A549 (cell line): ENCODE measurements around the gene DDAH2. TPM values are rescaled to one million over a fixed set of nuclear protein-coding genes. Genes with fewer than 3 reads are reported as not detected.

Experiments used
- ATAC-seq, 2 experiments: fragments of 200-7000 bp in 1 of 2; fragments of >200 bp in 1 of 2; cut with Nextera tagmentation in 1 of 2; cut with Tn5 transposase in 1 of 2; 3 replicates each; pipeline versions ENCODE4 v1.8.0 to v1.9.1; 2018 to 2020; ENCODE audit warnings: mild to moderate bottlenecking in 1 of 2, moderate library complexity in 1 of 2
- CTCF ChIA-PET: fragments of 300-600 bp; sonication (Branson Sonifier 250); formaldehyde crosslinking; extraction: SDS; loops from one replicate; lab custom pipeline; 2021; ENCODE audit warnings: antibody characterized with exemption, inconsistent platforms; lab: Yijun Ruan, JAX
- POLR2A ChIA-PET: fragments of 350-600 bp; formaldehyde crosslinking; extraction: SDS; loops from one replicate; lab custom pipeline; 2021; ENCODE audit warnings: antibody characterized with exemption, inconsistent platforms; lab: Yijun Ruan, JAX
- DNase-seq, 2 experiments: peaks; one replicate each; pipeline versions ENCODE4 v3.0.0 to v3.0.0-alpha.2; 2011 to 2016; ENCODE audit warnings: low read depth in 1 of 2, low spot score in 1 of 2
- FAIRE-seq: peaks from 2 replicates; lab custom pipeline; 2011; peaks lifted over from hg19 to GRCh38; lab: Jason Lieb, UNC
- H3K27ac ChIP-seq, 2 experiments: fragments of >200 bp; sonication (Bioruptor Twin); formaldehyde crosslinking; 3 replicates each; pipeline ENCODE4 v1.5.1; 2016 to 2017
- H3K4me1 ChIP-seq: fragments of >200 bp; sonication (Bioruptor Twin); formaldehyde crosslinking; 3 replicates; pipeline ENCODE4 v1.6.1; 2016
- H3K4me2 ChIP-seq: fragments of >200 bp; sonication (Bioruptor Twin); formaldehyde crosslinking; 3 replicates; pipeline ENCODE4 v1.6.1; 2016
- H3K4me3 ChIP-seq: fragments of >200 bp; sonication (Bioruptor Twin); formaldehyde crosslinking; 3 replicates; pipeline ENCODE4 v1.5.1; 2016
- H3K9me3 ChIP-seq: fragments of >200 bp; sonication (Bioruptor Twin); formaldehyde crosslinking; 3 replicates; pipeline ENCODE4 v1.6.1; 2016
- CEBPB ChIP-seq, 2 experiments: fragments of >200 bp in 1 of 2; sonication (Bioruptor Twin) in 1 of 2; formaldehyde crosslinking in 1 of 2; IDR thresholded peaks; 2 replicates each; pipeline ENCODE4 v1.6.1; 2012 to 2016
- CHD4 ChIP-seq: fragments of 200-600 bp; sonication (generic); IDR thresholded peaks from 2 replicates; pipeline ENCODE4 v1.6.1; 2016; ENCODE audit warnings: antibody characterized with exemption, mild to moderate bottlenecking, borderline replicate concordance
- CTCF ChIP-seq: fragments of >200 bp; sonication (Bioruptor Twin); formaldehyde crosslinking; IDR thresholded peaks from 3 replicates; pipeline ENCODE4 v1.5.1; 2016
- E2F6 ChIP-seq: IDR thresholded peaks from 2 replicates; pipeline ENCODE4 v1.6.1; 2012; ENCODE audit warnings: low read depth, borderline replicate concordance
- EHF ChIP-seq: fragments of 250-450 bp; sonication (Bioruptor Pico); IDR thresholded peaks from 2 replicates; pipeline ENCODE4 v1.5.0; 2020; ENCODE audit warnings: mild to moderate bottlenecking
- ESRRA ChIP-seq: fragments of 150-350 bp; IDR thresholded peaks from 2 replicates; pipeline ENCODE4 v1.6.1; 2014; ENCODE audit warnings: mild to moderate bottlenecking, low read length, borderline replicate concordance
- FOSB ChIP-seq: fragments of 250-450 bp; sonication (Bioruptor Pico); IDR thresholded peaks from 2 replicates; pipeline ENCODE4 v1.5.0; 2020; ENCODE audit warnings: mild to moderate bottlenecking, moderate library complexity
- GATA3 ChIP-seq: IDR thresholded peaks from 2 replicates; pipeline ENCODE4 v1.6.1; 2012; ENCODE audit warnings: borderline replicate concordance
- HMGXB4 ChIP-seq: fragments of 250-450 bp; sonication (Bioruptor Pico); IDR thresholded peaks from 2 replicates; pipeline ENCODE4 v1.5.0; 2021; ENCODE audit warnings: mild to moderate bottlenecking, moderate library complexity, borderline replicate concordance
- HOXA7 ChIP-seq: fragments of 250-450 bp; sonication (Bioruptor Pico); IDR thresholded peaks from 2 replicates; pipeline ENCODE4 v1.5.0; 2020; ENCODE audit warnings: mild to moderate bottlenecking, moderate library complexity
- HOXB5 ChIP-seq: fragments of 250-450 bp; sonication (Bioruptor Pico); IDR thresholded peaks from 2 replicates; pipeline ENCODE4 v1.5.0; 2020; ENCODE audit warnings: mild to moderate bottlenecking, moderate library complexity
- JUNB ChIP-seq: fragments of >200 bp; sonication (Bioruptor Twin); formaldehyde crosslinking; IDR thresholded peaks from 2 replicates; pipeline ENCODE4 v1.6.1; 2016
- MAZ ChIP-seq: fragments of 150-350 bp; IDR thresholded peaks from 2 replicates; pipeline ENCODE4 v1.6.1; 2014; ENCODE audit warnings: antibody characterized with exemption, low read depth, low read length, borderline replicate concordance
- MYC ChIP-seq: IDR thresholded peaks from 2 replicates; pipeline ENCODE4 v1.6.1; 2012; ENCODE audit warnings: mild to moderate bottlenecking, inconsistent platforms, low read length, improper control_type of control experiment, borderline replicate concordance
- POLR2AphosphoS2 ChIP-seq: conservative IDR thresholded peaks from 2 replicates; pipeline ENCODE4 v1.6.1; 2012; ENCODE audit warnings: low read length, improper control_type of control experiment, inconsistent platforms
- RARB ChIP-seq: fragments of 250-450 bp; sonication (Bioruptor Pico); IDR thresholded peaks from 2 replicates; pipeline ENCODE4 v1.8.0; 2021; ENCODE audit warnings: mild to moderate bottlenecking, moderate library complexity
- REST ChIP-seq: fragments of 200-600 bp; sonication (generic); IDR thresholded peaks from 2 replicates; pipeline ENCODE4 v1.6.1; 2016; ENCODE audit warnings: antibody characterized with exemption, mild to moderate bottlenecking, moderate library complexity
- RNF2 ChIP-seq: fragments of 200-600 bp; sonication (generic); IDR thresholded peaks from 2 replicates; pipeline ENCODE4 v1.6.1; 2016; ENCODE audit warnings: low read depth, mild to moderate bottlenecking, antibody characterized with exemption, moderate library complexity, borderline replicate concordance
- SREBF2 ChIP-seq: fragments of 450-650 bp; IDR thresholded peaks from 2 replicates; pipeline ENCODE4 v1.6.1; 2014; ENCODE audit warnings: mild to moderate bottlenecking, moderate library complexity
- TFCP2L1 ChIP-seq: fragments of 250-450 bp; sonication (Bioruptor Pico); IDR thresholded peaks from 2 replicates; pipeline ENCODE4 v1.5.0; 2021; ENCODE audit warnings: mild to moderate bottlenecking
- TP53 ChIP-seq: fragments of 250-450 bp; sonication (Bioruptor Pico); IDR thresholded peaks from 2 replicates; pipeline ENCODE4 v1.5.0; 2021; ENCODE audit warnings: mild to moderate bottlenecking, moderate library complexity
- ZSCAN20 ChIP-seq: fragments of 250-450 bp; sonication (Bioruptor Pico); IDR thresholded peaks from 2 replicates; pipeline ENCODE4 v1.8.0; 2022; ENCODE audit warnings: mild to moderate bottlenecking, moderate library complexity
- WGBS: methylation state at CpG from one replicate; pipeline ENCODE4 v1.1.6; 2017; ENCODE audit errors: missing lambda C conversion rate; 5-methylcytosine and 5-hydroxymethylcytosine counted together
- polyA plus RNA-seq, 4 experiments: library from polyadenylated mRNA; depleted of rRNA in 3 of 4; stranded (reverse); fragments of >200 nt; fragmentation: RNase III in 1 of 4; extraction: RNeasy Plus Mini Kit Qiagen cat#74134 plus additional on column Dnase treatment in 1 of 4; gene quantifications; 2 replicates in 3 of 4; 3 replicates in 1 of 4; pipeline ENCODE4 v1.2.3, GENCODE V29; 2011 to 2017
- TF ChIP-seq, protein P1 (sequence below): IDR thresholded peaks from 2 replicates; pipeline ENCODE4 v1.6.1; 2012
- TF ChIP-seq, protein P2 (sequence below): IDR thresholded peaks from 2 replicates; pipeline ENCODE4 v1.6.1; 2012
- TF ChIP-seq, protein P3 (sequence below): fragments of 250-450 bp; sonication (Bioruptor Pico); IDR thresholded peaks from 2 replicates; pipeline ENCODE4 v1.5.0; 2020; ENCODE audit warnings: low read depth, mild to moderate bottlenecking, moderate library complexity

Gene DDAH2
- polyA plus RNA-seq, 2 of the 4 experiments (the other 2 are of a cell fraction) = 19.3 to 54.5 TPM

DNA sequence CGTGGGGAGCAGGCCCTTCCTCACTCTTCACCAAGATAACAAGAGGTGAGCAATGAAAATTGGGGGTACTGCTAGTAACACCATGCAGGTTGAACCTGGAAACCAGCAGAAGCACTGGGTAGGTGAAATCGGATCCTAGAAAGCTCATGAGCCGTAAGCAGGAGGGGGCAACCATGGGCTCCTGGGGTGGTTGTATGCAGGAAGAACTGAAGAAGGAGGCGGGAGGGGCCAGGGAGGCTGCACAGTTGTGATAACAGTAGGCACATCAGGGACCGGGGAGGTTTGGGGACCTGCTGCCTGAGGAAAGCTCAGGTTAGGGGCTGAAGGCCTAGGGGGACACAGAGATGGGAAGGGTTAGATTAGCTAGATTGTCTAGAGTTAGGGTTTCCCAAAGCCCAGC lies 42.6 kb downstream of the DDAH2 start:
- ChIA-PET POLR2A (interaction anchor here (1.0 kb wide), 1 partner anchor 141 kb away, joined by 3 read pairs; the partner anchor contains the start of gene HSPA1B), CTCF (interaction anchor here (1.1 to 2.1 kb wide), 3 partner anchors 84 to 152 kb away, joined by 3 to 7 read pairs (median 6); no protein-coding TSS in a partner anchor)
- Histone ChIP-seq H3K4me2 (no peak overlapping the region), H3K4me3 (no peak overlapping the region), H3K4me1 (no peaks in the 10 kb centered on the region; the same call in 2 of the 3 replicates), H3K27ac (no peak overlapping the region), H3K9me3 (no peaks in the 10 kb centered on the region)
- DNase-seq (no peak), FAIRE-seq (no peak), ATAC-seq (no peak)
- WGBS = 91% methylated on average over 5 of the region's 5 CpGs
- TF ChIP-seq GATA3 (no peak), TFCP2L1 (CRISPR knock-in tag) (no peak), MAZ (no peak), MYC (no peak), HMGXB4 (CRISPR knock-in tag) (no peak), ZSCAN20 (CRISPR knock-in tag) (no peak), RARB (CRISPR knock-in tag) (no peak), RNF2 (no peak), FOSB (CRISPR knock-in tag) (no peak), TP53 (CRISPR knock-in tag) (no peak), HOXA7 (no peak), HOXB5 (CRISPR knock-in tag) (no peak), EHF (CRISPR knock-in tag) (no peak), E2F6 (no peak), SREBF2 (no peak), ESRRA (no peak), REST (no peak)
- TF ChIP-seq, protein P1, sequence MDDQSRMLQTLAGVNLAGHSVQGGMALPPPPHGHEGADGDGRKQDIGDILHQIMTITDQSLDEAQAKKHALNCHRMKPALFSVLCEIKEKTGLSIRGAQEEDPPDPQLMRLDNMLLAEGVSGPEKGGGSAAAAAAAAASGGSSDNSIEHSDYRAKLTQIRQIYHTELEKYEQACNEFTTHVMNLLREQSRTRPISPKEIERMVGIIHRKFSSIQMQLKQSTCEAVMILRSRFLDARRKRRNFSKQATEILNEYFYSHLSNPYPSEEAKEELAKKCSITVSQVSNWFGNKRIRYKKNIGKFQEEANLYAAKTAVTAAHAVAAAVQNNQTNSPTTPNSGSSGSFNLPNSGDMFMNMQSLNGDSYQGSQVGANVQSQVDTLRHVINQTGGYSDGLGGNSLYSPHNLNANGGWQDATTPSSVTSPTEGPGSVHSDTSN = no peak
- TF ChIP-seq, protein P2, sequence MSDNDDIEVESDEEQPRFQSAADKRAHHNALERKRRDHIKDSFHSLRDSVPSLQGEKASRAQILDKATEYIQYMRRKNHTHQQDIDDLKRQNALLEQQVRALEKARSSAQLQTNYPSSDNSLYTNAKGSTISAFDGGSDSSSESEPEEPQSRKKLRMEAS = no peak

- Histone ChIP-seq H3K4me3 (no peak overlapping the region), H3K4me2 (no peak overlapping the region), H3K4me1 (no peaks in the 10 kb centered on the region), H3K27ac (no peak overlapping the region), H3K9me3 (no peaks in the 10 kb centered on the region)
- ChIA-PET POLR2A (no interaction called here), CTCF (interaction anchor here (0.9 to 4.7 kb wide), 3 partner anchors 39 to 147 kb away, joined by 3 to 26 read pairs (median 3); partner anchors contain the start of genes DDAH2 and MPIG6B)
- DNase-seq (no peak), ATAC-seq (no peak), FAIRE-seq (no peak)
- 90% methylated on average over 13 of the region's 13 CpGs for WGBS
- TF ChIP-seq SREBF2 (no peak), TFCP2L1 (CRISPR knock-in tag) (no peak), CTCF (no peak), JUNB (no peak), RNF2 (no peak), CHD4 (no peak), POLR2AphosphoS2 (no peak), GATA3 (no peak), CEBPB (IDR thresholded peaks at IDR 0.05) (no peak)
- TF ChIP-seq, protein P3, sequence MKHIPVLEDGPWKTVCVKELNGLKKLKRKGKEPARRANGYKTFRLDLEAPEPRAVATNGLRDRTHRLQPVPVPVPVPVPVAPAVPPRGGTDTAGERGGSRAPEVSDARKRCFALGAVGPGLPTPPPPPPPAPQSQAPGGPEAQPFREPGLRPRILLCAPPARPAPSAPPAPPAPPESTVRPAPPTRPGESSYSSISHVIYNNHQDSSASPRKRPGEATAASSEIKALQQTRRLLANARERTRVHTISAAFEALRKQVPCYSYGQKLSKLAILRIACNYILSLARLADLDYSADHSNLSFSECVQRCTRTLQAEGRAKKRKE (CRISPR knock-in tag) = no peak
- TF ChIP-seq, protein P2 = no peak
Measured at GRCh38 chr6:31683591-31683990, 45.5 kb downstream of the DDAH2 start.
